D721Med (cell line): Measurements from ENCODE around the gene LPAR5.

ENCODE experiments used
- DNase-seq: peaks from one replicate; pipeline ENCODE4 v3.0.0; 2011; ENCODE audit warnings: low spot score; ENCODE audit not compliant: insufficient read length
- FAIRE-seq: peaks from 2 replicates; lab custom pipeline; 2011; peaks lifted over from hg19 to GRCh38; lab: Jason Lieb, UNC
- TF ChIP-seq, protein P1 (sequence below): IDR thresholded peaks from 2 replicates; pipeline ENCODE4 v1.5.1; 2012; ENCODE audit warnings: mild to moderate bottlenecking, control low read depth; ENCODE audit not compliant: insufficient read depth; ENCODE audit errors: missing control alignments

The LPAR5 gene

DNA sequence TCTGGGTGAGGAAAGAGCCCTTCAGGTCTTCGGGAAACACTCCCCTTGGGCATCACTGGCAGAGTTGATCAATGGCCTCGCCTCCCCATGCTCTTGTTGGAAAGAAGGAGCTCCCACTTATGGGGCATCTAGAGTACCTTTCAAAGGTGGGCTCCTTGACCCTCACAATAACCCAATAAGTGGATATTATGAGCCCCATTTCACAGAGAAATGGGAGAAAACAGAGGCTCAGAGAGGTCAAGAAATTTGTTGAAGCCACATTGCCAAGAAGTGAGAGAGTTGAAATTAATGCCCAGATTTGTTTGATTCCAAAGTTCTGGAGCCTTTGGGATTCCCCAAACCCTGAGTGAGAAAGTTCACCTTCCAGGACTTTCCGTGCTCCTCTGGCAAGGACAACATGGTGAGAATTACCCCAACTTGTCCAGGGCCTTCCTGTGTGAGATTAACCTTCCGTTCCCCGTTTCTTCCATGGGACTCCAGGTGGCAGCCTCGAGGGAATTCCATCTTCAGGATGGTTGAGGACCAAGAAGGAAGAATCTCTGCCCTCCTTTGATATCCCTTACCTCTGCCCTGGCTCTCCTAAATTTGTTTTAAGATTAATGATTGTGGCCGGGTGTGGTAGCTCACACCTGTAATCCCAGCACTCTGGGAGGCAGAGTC lies 21.1 kb downstream of the LPAR5 start:
- no peak for DNase-seq
- FAIRE-seq: no peak
- TF ChIP-seq, protein P1, sequence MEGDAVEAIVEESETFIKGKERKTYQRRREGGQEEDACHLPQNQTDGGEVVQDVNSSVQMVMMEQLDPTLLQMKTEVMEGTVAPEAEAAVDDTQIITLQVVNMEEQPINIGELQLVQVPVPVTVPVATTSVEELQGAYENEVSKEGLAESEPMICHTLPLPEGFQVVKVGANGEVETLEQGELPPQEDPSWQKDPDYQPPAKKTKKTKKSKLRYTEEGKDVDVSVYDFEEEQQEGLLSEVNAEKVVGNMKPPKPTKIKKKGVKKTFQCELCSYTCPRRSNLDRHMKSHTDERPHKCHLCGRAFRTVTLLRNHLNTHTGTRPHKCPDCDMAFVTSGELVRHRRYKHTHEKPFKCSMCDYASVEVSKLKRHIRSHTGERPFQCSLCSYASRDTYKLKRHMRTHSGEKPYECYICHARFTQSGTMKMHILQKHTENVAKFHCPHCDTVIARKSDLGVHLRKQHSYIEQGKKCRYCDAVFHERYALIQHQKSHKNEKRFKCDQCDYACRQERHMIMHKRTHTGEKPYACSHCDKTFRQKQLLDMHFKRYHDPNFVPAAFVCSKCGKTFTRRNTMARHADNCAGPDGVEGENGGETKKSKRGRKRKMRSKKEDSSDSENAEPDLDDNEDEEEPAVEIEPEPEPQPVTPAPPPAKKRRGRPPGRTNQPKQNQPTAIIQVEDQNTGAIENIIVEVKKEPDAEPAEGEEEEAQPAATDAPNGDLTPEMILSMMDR: no peak

DNA sequence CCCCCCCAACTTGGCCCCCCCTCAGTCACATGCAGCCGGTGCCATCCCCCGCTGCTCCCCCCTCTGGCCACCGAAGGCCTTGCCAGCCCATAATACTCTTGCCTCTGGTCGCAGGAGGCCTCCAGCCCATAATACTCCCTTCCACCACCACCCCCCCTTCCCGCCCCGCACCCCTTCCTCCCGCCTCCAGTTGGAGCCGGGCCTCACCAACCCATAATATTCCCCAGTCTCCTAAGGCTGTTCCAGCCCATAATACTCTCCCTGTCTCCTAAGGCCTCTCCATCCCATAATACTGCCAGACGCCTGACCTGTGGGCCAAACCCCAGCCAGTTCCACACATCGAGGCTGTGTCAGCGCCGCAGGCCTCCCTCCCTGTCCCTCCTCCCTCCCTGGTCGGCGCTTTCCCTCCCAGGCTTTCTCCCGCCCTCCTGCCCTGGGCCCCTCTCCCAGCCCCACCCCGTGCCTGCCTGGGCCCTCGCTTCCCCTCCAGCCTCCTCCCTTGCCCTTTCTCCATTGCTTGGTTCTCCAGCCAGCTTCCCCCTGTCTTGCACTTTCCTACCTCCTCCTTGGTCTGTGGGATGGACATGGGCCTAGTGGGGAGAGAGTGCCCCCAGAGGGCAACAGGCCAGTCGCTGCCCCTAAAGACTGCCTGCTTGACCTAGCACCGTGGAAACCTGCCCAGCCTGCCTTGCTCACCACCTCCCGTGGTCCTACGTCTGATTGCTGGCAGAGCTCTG lies 21.8 kb downstream of the LPAR5 start:
- FAIRE-seq: no peak
- DNase-seq: peak; percentile 68
- TF ChIP-seq, protein P1: no peak

DNA sequence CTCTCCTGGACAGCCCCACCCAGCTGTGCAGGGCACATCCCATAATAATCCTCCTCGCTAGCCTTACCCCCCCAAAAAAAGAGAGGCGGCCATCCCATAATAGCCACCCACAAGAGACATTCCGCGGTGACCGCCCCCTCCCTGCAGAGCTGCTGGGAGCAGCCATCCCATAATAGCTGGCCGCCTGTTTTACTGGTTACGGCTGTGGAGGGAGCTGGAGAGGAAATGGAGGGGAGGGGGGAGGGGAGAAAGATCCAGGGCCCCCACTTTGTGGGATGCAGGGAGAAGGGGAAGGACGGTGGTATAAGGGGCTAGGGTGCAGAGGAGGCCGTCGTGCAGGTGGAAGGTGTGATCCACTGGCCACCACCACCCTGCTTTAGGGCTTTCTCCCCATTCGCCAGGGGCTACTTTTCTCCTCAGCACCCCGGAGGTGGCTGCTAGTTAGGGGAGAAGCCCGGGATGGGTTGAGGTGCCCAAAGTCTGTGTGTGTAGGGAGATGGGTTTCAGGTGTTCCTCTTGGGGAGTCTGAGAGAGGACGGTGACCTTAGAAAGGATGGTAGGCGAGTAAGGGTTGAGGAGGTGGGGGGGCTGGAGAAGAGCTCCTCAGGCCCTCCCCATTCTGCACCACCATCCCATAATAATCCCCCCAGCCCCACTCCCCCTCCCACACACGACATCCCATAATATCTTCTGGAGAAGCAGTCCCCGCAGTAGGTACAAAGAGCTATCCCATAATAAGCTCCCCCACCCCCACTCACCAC lies 22.6 kb downstream of the LPAR5 start:
- DNase-seq: no peak
- TF ChIP-seq, protein P1: no peak
- no peak for FAIRE-seq

DNA sequence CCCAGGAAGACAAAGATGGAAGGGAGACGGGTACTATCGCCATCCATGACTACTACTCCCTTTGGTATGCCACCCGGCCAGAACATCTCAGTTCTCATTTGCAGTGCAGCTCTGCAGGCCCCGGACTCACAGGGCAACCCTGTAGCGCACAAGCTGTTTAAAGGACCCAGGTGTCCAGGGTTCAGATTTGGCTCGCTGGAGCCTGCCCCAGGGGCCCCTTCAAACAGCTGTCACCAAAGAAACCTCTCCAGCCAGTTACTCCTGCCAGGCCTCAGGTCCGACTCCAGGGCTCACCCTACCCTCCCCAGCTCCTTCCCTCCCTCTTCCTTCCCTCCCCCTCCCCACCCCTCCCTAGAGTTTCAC lies 23.1 kb downstream of the LPAR5 start:
- DNase-seq (no peak), FAIRE-seq (no peak)
- TF ChIP-seq, protein P1: no peak

DNA sequence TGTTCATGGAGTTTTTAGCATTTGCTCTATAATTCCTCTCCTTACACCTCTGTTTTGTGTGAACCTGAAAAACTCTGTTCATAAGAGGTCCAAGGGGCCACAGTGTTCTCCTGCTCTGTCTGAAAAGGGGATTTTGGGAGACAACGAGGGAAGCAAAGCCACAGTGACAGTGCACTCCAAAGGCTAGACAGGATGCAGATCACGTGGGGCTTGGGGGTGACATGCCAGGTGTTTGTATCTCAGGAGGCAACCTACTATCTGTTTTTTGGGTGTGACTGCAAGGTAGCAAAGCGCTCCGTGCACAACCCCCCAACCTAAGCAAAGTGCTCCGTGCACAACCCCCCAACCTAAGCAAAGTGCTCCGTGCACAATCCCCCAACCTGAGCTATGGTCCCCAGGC lies 23.5 kb downstream of the LPAR5 start:
- DNase-seq (no peak), FAIRE-seq (no peak)

DNA sequence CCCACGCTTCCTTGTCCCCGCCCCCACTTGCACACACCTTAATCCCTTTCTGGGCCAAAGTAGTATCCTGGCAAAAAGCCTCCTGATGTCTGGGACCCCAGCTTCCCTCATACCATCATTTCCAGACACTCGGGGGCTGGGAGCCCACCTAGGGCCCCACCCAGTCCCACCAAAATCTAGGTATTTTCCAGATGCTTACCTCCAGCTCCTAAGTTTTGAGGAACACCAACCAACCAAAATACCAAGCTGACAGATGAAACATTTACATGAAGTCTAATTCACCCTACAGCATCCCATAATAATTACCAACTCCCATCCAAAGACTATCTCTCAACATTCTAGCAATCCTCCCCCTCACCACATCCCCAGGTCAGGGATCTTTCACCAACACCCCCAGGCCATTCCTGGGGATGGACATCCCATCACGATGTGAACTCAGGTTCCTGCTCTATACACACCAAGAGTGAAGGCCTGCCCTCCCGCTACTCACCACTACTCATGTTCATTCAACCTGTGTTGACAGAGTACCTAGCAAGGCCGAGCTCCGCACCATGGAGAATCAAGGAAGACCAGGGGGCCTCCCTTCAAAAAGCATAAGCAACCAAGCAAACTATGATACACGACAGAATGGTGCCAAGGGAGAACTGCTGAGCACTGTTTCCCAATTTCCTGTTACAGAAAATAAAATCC lies 27.0 kb downstream of the LPAR5 start:
- no peak for FAIRE-seq
- TF ChIP-seq, protein P1: no peak

More for the DNA sequence above, 23.5 kb downstream of the LPAR5 start:
- TF ChIP-seq, protein P1: no peak

More for the DNA sequence above, 27.0 kb downstream of the LPAR5 start:
- DNase-seq: no peak
